H1 (cell line): ENCODE data around the gene DECR2. TPM values are rescaled to one million over a fixed set of nuclear protein-coding genes. Genes with fewer than 3 reads are reported as not detected.

Source experiments
- ASH2L ChIP-seq: fragments of 200-600, 300-600 bp; sonication (generic); IDR thresholded peaks from one replicate; pipeline ENCODE4 v1.7.1; 2017; ENCODE audit warnings: low read length
- FOSL1 ChIP-seq: IDR thresholded peaks from 2 replicates; pipeline ENCODE4 v1.6.1; 2011; ENCODE audit warnings: mild to moderate bottlenecking, low read depth, low read length, moderate library complexity; ENCODE audit not compliant: insufficient read depth
- HDAC6 ChIP-seq: IDR thresholded peaks from one replicate; pipeline ENCODE4 v1.7.1; 2012; ENCODE audit warnings: low read depth, mild to moderate bottlenecking, inconsistent platforms, low read length, moderate library complexity
- RBBP5 ChIP-seq: IDR thresholded peaks from 2 replicates; pipeline ENCODE4 v1.7.1; 2012; ENCODE audit warnings: low read depth, mild to moderate bottlenecking, inconsistent platforms, low read length, moderate library complexity, borderline replicate concordance
- RFX5 ChIP-seq: IDR thresholded peaks from 2 replicates; pipeline ENCODE4 v1.6.1; 2011; ENCODE audit warnings: low read depth, low read length, improper control_type of control experiment, borderline replicate concordance
- TAF7 ChIP-seq: optimal IDR thresholded peaks from 2 replicates; pipeline ENCODE3; 2011; ENCODE audit warnings: low read depth, mild to moderate bottlenecking, inconsistent platforms, low read length, moderate library complexity, borderline replicate concordance
- YY1 ChIP-seq: IDR thresholded peaks from 2 replicates; pipeline ENCODE4 v1.6.1; 2011; ENCODE audit warnings: low read depth, mild to moderate bottlenecking, low read length
- polyA plus RNA-seq, 7 experiments: library from polyadenylated mRNA; depleted of rRNA in 3 of 7; stranded (reverse) in 5 of 7; unstranded in 2 of 7; fragments of >200 nt in 5 of 7; fragments of 200-250 nt in 2 of 7; gene quantifications; 1 replicate in 5 of 7; 2 replicates in 1 of 7; 4 replicates in 1 of 7; pipeline versions ENCODE4 v1.2.1 to v1.2.3, GENCODE V29; 2011 to 2013; ENCODE audit warnings: missing spikeins in 2 of 7, mixed read lengths in 2 of 7
- total RNA-seq: library from RNA; stranded (reverse); fragmentation: NEBNext Ultra II Directional; extraction: Animal tissue kit (Norgen Biotek cat#: 25700); gene quantifications from 2 replicates; pipeline ENCODE4 v1.2.1, GENCODE V29; 2021

DECR2 gene
- total and polyA plus RNA-seq, 2 of the 8 experiments (the other 6 are each of a cell fraction or from before 2014, with no cell fraction given), result 28.2 to 39.9 TPM

- TF ChIP-seq RFX5 (no peak), HDAC6 (no peak), ASH2L (no peak), RBBP5 (no peak), FOSL1 (no peak), TAF7 (no peak), YY1 (no peak)
Measured at GRCh38 chr16:392450-393030, 9.1 kb upstream of the DECR2 start (continued).
